HG03439 (cell line): ENCODE measurements around the gene HSDL2.

Source experiments
- ATAC-seq: cut with Tn5 transposase; IDR thresholded peaks from one replicate; pipeline ENCODE4 v1.9.1; 2021; ENCODE audit warnings: mild to moderate bottlenecking, moderate library complexity; ENCODE audit not compliant: unreplicated experiment

HSDL2 gene

DNA sequence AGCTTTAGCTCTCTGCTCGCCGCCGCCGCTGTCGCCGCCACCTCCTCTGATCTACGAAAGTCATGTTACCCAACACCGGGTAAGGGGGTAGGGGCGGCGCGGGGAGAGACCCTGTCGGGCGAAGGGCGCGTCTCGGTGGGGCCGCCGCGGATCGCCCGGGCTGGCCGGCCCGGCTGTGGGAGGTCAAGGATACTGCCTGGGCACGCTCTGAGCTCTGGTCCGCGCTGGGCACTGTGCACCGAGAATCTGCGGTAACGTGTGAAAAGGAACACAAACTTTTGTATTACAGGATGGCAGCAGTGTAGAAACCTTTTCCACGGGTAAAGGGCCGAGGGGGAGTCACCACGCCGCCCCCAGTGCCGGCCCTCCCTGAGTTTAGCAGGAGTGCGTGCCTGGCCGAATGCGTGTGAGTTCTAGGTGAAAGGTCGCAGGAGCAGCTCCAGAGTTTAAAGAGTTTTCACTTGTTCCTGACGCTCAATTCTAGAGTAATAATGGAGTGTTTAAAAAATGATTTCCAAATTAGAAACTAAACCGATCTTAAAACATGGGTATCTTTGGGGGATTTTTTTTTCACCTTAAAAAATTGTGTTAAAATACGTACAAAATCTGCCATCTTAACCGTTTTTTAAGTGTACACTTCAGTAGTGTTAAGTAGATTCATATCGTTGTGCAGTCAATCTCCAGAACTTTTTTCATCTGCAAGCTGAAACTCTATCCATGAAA is at the start of gene HSDL2:
HSDL2 (plus strand) TSS at position 7 of the 723 bp plus-strand sequence; CDS start at position 63, 56 bp downstream.
- peak; percentile 27 for ATAC-seq

DNA sequence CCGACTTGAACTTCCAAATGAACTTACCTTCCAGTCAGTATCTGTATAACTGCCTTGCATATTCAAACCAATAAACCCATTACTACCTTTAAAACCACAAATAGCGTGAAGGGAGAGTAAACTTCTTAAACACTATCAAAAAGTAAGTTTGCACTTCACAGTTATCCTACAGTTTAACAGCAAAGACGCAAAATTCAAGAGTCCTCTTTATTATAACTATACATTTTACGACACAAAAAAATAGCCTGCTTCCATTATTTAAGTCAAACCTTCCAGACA is 48.3 kb upstream of the HSDL2 start:
- ATAC-seq = no peak

DNA sequence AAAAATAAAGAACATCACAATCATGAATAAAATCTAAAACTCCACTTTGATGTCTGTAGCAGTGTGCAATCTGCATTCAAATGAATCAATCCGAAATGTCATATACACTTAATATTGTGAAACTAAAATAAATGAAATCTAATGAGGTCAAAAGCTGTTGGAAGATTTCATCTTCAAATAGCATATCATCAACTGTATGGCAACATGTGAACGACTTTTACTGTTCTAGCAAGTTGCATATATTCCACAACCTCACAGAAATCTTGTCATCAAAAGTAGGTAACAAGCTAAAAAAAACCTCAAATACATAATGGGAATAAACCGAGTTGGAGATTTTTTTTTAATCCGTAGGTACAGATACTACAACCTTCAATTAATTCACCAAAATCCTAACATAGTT is 47.7 kb upstream of the HSDL2 start:
- ATAC-seq = no peak

DNA sequence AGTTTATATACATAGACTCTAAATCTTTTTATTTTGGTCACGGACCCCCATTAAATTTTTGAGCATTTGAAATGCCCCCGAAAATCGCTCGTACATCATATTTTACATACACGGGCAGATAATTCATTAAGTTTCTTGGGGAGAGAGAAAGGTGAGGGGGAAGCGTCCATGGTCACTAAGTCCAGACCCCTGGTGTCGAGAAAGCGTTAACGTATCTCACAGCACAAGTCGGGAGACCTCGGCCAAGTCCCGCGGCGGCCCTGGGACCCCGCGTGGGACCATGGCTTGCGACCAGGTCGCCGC is 47.3 kb upstream of the HSDL2 start:
- ATAC-seq = no peak

DNA sequence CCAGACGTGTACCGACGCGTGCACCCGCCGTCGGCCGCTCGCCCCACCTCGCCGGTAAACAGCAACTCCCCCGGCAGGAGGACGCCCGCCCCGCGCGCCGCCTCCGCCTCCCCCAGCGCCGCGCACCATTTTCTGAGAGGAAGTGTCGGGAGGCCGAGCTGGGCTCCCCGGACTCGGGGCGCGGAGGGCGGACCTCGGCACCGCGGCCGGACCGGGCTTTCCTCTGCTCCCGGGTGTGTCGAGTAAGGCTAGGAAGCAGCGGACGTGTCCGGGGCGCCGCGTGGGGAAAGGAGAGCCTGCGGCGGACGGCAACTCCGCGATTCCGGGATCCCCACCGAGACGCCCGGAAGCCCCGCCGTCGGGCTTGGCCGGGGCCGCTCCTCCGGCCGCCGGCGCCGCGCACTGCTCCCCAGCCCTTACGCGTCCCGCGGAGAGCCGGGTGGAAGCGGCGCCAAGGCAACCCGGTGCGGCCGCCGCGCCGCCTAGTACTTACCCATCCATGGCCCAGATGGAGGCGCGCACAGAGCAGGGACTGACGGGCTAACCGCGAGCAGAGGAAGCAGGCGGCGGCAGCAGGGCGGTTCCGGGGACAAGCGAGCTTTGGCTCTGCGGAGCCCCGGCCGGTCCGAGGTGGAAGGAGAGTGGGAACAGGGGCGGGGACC is 46.8 kb upstream of the HSDL2 start, which contains the start of gene PTBP3:
PTBP3 (minus strand) TSS at position 643 of the 662 bp plus-strand sequence. CDS start 35,754 bp downstream, outside the sequence.
- ATAC-seq = peak; percentile 61

DNA sequence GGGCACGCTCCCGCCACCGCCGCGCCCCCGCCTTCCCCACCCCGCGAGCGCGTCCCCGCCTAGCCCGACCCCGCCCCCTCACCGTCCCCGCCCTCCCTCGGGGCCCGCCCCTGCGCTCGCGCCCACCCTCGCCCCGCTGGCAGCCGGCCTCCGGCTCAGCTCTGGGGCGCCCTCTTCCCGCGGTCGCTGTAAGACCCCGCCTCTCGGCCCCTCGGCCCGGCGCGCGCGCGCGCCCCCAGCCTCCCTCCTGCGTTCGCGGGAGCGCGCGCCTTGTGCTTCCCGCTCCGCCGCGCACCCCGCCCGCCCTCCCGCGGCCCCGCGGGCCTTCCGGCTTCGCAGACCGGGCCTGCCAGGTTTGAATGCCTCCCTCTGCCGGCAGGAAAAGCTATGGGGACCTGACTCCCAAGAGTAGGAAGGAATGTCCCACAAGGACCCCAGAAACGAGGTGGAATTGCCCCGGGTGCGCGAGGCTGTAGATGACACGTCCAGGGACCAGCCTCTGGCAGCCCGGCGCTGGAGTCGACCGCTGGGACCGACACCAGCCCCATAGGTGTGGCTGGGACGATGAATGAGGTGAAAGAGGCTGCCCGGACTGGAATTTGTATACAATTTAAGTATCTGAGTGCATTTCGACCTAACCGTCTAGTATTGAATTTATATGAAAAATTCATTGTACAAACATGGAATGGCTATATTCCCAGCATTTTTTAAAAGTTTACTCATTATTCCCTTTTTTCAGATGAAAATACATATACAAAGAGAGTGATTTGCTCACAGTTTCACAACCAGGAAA is 46.1 kb upstream of the HSDL2 start:
- ATAC-seq = peak; percentile 69

DNA sequence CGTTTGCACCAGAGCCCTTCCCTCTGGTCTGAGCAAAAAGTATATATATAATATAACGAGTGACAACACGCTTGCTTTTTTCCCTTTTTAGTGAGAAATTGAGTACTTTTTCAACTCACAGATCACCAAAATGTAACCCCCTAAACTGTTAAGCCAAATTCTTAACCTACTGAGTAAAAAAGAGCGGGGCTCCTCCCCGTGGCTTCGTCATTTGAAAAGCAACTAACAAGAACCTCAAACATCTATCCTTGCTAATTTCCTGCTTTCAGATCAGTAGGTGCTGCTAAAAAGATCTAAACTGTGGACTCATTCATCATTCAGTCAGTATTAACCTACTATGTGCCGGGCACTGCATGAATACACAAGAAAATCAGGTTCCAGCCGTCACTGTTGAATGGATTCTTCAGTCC is 45.5 kb upstream of the HSDL2 start:
- no peak for ATAC-seq

DNA sequence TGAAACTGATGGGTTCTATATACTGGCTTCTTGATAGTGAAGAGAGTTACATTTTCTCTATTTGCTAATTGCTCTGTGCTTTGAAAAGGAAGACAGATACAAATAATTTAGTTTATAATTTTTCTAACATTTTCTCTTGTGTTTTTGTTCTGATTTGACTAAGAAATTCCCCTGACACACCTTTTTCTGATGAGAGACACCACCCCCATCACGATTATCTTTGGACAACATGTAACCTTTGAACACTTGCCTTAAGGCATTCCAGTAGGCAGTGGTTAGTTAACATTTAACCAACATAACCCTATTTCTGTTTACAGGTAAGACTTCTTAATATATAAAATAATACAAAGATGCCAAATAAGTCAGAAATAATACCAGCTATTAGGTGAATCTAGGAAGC is 42.4 kb upstream of the HSDL2 start:
- ATAC-seq = no peak

DNA sequence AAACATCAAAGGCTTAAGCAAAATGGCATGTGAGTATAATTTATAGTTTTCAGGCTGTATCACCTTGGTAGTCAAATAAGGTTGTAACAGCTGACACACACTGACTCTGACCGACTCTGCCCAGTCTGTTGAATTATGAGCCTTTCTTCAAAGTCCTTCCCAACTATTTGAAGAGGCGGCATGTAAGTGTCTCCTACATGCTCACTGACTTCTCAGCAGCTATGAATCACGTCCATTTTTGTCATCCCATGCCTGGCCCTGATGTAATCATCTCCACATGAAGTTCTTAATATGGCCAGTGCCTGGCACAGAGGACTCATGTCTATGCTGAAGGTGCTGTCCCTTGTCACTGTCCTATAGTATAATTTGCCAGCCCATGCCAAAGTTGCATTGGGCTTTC is 41.3 kb upstream of the HSDL2 start:
- ATAC-seq = no peak

DNA sequence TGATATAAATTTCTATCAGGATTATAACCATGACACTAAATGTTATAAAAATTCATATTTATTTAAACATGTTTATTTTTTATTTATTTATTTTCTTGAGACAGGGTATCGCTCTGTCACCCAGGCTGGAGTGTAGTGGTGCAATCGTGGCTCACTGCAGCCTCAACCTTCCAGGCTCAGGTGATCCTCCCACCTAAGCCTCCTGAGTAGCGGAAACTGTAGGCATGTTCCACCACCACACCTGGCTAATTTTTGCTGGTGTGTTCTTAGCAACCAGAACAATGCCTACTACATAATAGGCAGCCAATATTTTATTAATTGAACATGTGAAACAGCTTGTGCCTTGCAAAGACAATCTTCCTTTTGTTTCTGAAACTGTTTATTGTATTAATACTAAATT is 40.0 kb upstream of the HSDL2 start:
- no peak for ATAC-seq

DNA sequence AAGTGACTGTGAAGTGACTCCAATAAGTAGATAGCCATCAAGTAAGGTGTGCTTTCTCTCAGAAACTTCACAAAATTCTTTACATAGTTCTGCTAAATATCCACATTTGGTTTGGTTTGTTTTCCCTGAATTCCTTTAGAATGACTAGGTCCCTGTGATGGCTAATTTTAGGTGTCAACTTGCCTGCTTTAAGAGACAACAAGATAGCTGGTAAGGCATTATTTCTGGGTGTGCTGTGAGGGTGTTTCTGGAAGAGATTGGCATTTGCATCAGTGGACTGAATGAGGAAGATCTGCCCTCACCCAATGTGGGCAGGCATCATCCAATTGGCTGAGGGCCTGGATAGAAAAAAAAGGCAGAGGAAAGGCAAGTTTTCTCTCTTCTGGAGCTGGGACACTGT is 38.2 kb upstream of the HSDL2 start:
- ATAC-seq = no peak

DNA sequence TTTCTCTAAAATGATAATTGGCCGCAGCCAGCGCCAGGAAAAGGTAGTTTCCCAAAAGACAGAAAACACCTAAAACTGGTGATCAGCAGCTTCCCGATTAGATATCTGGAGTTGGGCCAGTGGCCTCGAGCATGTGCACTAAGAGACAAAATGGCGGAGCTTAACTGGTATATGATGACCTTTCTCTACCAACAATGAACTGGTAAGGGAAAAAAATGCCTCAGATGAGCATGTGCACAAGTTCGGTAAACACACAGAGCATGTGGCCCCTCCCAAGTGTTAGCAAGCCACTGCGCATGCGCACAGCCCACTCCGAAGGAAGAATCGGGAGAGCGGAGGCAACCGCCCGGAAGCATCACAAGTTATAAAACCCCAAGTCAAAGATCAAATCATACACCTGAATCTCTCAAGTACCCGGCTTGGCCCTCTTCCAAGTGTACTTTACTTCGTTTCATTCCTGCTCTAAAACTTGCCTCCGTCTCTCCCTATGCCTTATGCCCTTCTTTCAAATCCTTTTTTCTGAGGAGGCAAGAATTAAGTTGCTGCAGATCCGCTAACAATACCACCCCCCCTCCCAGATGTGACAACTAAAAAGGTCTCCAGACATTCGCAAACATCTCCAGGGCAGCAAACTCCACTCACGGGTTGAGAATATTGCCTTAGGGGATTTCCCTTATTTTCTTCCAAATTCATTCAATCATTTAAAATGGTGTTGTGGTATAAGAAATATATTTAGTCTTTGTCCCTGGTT is 31.5 kb upstream of the HSDL2 start:
- ATAC-seq = peak; percentile 78

DNA sequence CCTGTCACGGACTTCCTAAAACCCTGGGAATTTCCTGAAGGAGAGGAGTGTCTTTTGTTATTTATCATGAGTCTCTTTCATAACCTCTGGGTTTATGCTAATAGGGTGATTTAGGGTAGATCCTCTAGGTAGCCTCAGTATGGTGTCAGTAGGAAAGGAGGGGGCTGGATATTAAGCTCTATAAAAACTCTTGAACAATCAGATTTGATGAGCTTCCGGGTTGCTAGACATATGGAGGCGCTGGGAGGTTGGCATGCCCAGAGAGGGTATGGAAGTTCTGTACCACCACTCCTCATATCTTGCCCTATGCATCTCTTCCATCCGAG is 30.9 kb upstream of the HSDL2 start:
- ATAC-seq = no peak

DNA sequence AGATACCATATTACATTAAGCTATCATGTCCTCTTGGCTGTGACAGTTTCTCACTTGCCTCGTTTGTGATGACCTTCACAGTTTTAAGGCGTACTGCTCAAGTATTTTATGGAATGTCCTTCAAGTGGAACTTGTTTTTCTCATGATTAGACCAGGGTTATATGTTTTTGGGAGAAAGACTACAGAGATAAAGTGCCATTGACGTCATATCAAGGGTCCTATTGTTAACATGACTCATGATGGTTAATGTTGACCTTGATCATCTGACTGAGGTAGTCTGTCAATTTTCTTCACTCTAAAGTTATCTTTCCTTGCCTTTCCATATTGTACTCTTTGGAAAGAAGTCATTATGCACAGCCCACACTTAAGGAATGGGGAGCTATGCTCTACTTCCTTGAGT is 28.7 kb upstream of the HSDL2 start:
- ATAC-seq = no peak

DNA sequence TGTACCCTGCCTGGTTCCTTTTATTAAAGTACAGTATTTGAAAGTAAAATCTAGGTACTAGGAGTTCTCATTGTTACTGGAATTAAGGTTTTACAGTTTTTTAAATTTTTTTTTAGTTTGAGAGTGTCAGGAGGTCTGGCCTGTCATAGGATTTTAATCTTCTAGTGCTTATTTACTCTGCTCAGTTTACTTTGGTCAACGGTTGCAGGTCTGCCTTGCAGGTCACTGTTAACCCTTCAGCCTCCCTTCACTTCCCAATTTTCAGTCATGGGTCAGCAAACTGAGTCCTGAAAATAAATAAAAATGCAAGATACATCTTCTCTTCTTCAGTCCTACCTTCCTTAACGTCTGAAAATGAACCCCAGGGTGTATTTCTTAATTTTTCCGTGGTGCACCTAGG is 27.7 kb upstream of the HSDL2 start:
- no peak for ATAC-seq

DNA sequence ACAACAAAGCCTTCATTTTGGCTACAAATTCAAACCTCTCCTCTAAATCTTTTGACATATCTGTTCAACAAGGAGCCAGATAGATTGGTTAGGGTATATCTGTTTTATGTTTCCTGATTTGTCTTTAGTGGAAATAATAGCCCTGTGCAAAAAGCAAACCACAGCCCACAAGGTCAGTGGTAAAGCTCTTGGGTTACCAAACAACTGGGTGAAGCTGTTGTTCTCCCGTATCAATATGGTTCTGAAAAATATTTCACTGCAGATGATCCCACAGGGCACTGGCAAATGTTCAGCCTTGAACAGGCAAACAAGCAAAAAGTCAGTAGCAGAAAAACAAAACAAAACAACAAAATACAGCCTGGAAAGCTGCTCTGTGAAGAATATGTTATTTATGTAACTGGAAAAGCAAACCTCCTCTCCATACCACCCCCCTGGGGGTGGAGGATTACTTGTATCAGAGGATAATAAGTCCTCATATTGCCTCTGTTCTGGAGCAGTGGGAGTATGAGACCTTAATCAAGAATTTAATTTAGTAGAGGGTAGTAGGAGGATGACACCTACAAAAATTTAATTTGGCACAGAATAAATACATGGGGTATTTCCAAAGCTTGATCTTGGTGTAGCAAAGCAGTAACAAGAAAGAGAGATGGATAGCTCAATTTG is 25.7 kb upstream of the HSDL2 start:
- ATAC-seq = no peak

DNA sequence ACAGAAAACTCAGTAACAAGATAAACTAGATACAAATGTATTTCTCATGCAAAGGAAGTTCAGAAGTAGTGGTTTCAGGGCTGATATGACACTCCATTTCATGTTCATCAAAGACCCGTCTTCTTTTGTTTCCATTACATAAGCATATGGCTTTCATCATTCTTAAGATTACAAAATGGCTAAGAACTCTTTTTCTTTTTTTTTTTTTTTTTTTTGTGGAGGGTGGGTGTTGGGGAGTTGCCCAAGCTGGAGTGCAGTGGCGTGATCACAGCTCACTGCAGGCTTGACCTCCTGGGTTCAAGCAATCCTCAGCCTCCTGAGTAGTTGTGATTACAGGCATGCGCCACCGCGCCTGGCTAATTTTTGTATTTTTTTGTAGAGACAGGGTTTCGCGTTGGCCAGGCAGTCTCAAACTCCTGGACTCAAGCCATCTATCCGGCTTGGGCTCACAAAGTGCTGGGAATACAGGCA is 24.4 kb upstream of the HSDL2 start:
- no peak for ATAC-seq

DNA sequence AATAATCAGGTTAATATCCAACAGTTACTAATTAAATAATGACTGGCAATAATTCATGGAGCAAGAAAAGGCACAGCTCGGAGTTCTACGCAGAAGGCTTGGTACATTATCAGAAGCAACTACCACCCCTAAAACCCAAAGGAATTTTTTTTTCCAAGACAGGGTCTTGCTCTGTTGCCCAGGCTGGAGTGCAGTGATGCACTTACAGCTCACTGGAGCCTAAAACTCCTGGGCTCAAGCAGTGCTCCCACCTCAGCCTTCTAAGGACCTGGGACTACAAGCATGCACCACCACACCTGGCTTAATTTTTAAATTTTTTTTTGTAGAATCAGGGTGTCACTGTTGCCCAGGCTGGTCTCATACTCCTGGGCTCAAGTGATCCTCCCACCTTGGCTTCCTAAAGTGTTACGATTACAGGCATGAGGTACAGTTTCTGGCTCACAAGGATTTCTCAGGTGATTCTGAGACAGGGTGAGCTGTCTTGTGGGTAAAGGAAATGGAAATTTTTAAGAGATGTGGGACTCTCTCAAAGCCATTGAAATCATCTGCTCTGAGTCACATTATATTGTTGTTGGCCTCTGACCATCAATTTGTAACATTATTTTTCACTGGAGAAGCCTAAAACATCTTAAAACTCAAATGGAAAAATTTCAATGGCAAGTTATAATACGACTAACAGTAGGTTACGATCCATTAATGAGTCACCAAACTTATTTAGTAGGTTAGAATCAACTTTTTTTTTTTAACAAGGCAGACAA is 19.7 kb upstream of the HSDL2 start:
- ATAC-seq = no peak

DNA sequence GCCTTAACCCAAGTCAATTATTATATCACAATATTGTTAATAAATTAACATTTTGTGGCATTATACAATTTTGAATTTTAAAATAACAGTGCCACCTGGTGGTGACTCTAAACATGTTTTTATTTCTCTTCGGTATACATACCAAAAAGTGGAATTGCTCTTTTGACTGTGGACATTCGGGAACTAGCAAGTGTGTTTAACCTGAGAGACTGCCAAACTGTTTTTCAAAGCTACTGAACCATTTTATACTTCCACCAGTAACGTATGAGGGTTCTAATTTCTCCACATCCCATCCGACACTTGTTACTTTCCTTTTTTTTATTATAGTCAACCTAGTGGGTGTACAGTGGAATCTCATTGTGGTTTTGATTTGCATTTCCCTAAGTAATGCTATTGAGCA is 18.3 kb upstream of the HSDL2 start:
- ATAC-seq = no peak

DNA sequence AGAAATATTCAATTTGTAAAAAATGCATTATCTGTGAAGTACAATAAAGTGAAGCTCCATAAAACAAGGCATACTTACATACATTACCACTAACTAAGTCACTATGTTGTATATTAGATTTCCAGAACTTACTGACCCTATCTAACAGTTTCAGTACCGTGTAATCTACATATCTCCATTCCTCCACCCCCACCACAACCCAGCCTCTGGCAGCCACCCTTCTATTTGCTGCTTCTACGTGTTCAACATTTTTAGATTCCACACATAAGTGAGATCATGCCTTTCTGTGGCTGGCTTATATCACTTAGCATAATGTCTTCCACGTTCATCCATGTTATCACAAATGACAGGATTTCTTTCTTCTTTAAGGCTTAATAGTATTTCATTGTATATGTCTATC is 15.1 kb upstream of the HSDL2 start:
- ATAC-seq = no peak
